ENCODE results near the gene GCC2. TPM values are rescaled to one million over a fixed set of nuclear protein-coding genes. Genes with fewer than 3 reads are reported as not detected.

GCC2 gene
- total and polyA plus RNA-seq, 7 experiments from 2014 or later, result 45.3 to 229 (median 111) TPM

GRCh38 chr2:108536911-108537310 is 87.9 kb downstream of the GCC2 start:
- ChIA-PET POLR2A (no interaction called here), CTCF (no interaction called here)
- peaks cover 13 to 49% (median 21%) of the 10 kb centered on the region in 7 donors for H3K4me1 Mint-ChIP-seq
- H3K4me3 Mint-ChIP-seq, result no peak overlapping the region
- Histone ChIP-seq H3K27me3 (ENCODE audit: control insufficient read depth in 2 of 2, insufficient read depth in 2 of 2, low read length in 2 of 2) (no peaks in the 10 kb centered on the region), H3K27ac (ENCODE audit: low read depth, low read length) (no peak overlapping the region), H3K36me3 (ENCODE audit: control insufficient read depth in 2 of 3, insufficient read depth in 3 of 3, low read length in 3 of 3) (peaks cover 0 to 4% (median 0%) of the 10 kb centered on the region in 3 experiments), H3K4me1 (ENCODE audit: control insufficient read depth in 2 of 2, insufficient read depth in 2 of 2, low read length in 2 of 2) (peaks cover 0 to 9% of the 10 kb centered on the region in 2 donors), H3K4me3 (ENCODE audit: low read length) (no peak overlapping the region), H3K9me3 (ENCODE audit: control insufficient read depth in 2 of 3, low read length in 3 of 3) (no peaks in the 10 kb centered on the region)
- no peaks in the 10 kb centered on the region for H3K9me3 Mint-ChIP-seq
- ATAC-seq (no peak), DNase-seq (no peak)
- intact Hi-C loops (cut with micrococcal nuclease), result loop anchor here (5.0 to 10.0 kb wide), 3 partner anchors 85 to 1078 kb away; partner anchors contain the start of genes SEPTIN10 (in 1 of the 2) and SOWAHC (in 1 of the 2)
- peaks cover 0 to 2% (median 0%) of the 10 kb centered on the region in 5 donors for H3K36me3 Mint-ChIP-seq
- no peaks in the 10 kb centered on the region for H3K27me3 Mint-ChIP-seq
- H3K27ac Mint-ChIP-seq, result no peak overlapping the region

- POLR2A ChIA-PET, result no interaction called here
- H3K36me3 Mint-ChIP-seq, result peaks cover 0 to 9% (median 0%) of the 10 kb centered on the region in 5 donors
- Histone ChIP-seq H3K36me3 (ENCODE audit: control insufficient read depth in 2 of 3, insufficient read depth in 3 of 3, low read length in 3 of 3) (peaks cover 0 to 4% (median 0%) of the 10 kb centered on the region in 3 experiments), H3K9me3 (ENCODE audit: control insufficient read depth in 2 of 3, low read length in 3 of 3) (no peaks in the 10 kb centered on the region), H3K4me1 (ENCODE audit: control insufficient read depth in 2 of 2, insufficient read depth in 2 of 2, low read length in 2 of 2) (peaks cover 0 to 9% of the 10 kb centered on the region in 2 donors), H3K27ac (ENCODE audit: low read depth, low read length) (no peak overlapping the region), H3K27me3 (ENCODE audit: control insufficient read depth in 2 of 2, insufficient read depth in 2 of 2, low read length in 2 of 2) (no peaks in the 10 kb centered on the region), H3K4me3 (ENCODE audit: low read length) (no peak overlapping the region)
- peaks cover 10 to 46% (median 18%) of the 10 kb centered on the region in 7 donors for H3K4me1 Mint-ChIP-seq
- CTCF ChIA-PET, result no interaction called here
- intact Hi-C loops (cut with micrococcal nuclease), result loop anchor here (5.0 to 10.0 kb wide), 3 partner anchors 84 to 1077 kb away; partner anchors contain the start of genes SEPTIN10 (in 1 of the 2) and SOWAHC (in 1 of the 2)
- no peak for ATAC-seq
- H3K27me3 Mint-ChIP-seq, result no peaks in the 10 kb centered on the region
- H3K4me3 Mint-ChIP-seq, result no peak overlapping the region
- DNase-seq, result no peak
- no peaks in the 10 kb centered on the region for H3K9me3 Mint-ChIP-seq
- H3K27ac Mint-ChIP-seq, result no peak overlapping the region
Observed at GRCh38 chr2:108538000-108538625, 89.1 kb downstream of the GCC2 start.

- H3K4me1 Mint-ChIP-seq, result peaks cover 0 to 31% (median 8%) of the 10 kb centered on the region in 7 donors
- no peaks in the 10 kb centered on the region for H3K9me3 ChIP-seq (ENCODE audit: control insufficient read depth in 2 of 3, low read length in 3 of 3)
- H3K27ac Mint-ChIP-seq, result peak overlapping the region in 1 of 9 donors; percentile 22
- H3K9me3 Mint-ChIP-seq, result no peaks in the 10 kb centered on the region
- no peak overlapping the region for H3K4me3 Mint-ChIP-seq
- H3K4me1 ChIP-seq (ENCODE audit: control insufficient read depth in 2 of 2, insufficient read depth in 2 of 2, low read length in 2 of 2), result no peaks in the 10 kb centered on the region
- peaks cover 0 to 9% (median 0%) of the 10 kb centered on the region in 5 donors for H3K36me3 Mint-ChIP-seq
- intact Hi-C loops (cut with micrococcal nuclease), result no loop called here
- H3K27ac ChIP-seq (ENCODE audit: low read depth, low read length), result no peak overlapping the region
- ChIA-PET CTCF (interaction anchor here (0.7 to 1.3 kb wide), 2 partner anchors 95 to 104 kb away, joined by 3 read pairs; no protein-coding TSS in a partner anchor), POLR2A (interaction anchor here (2.0 kb wide), 1 partner anchor 92 kb away, joined by 7 read pairs; the partner anchor contains the start of gene GCC2)
- DNase-seq (no peak), ATAC-seq (no peak)
- H3K27me3 ChIP-seq (ENCODE audit: control insufficient read depth in 2 of 2, insufficient read depth in 2 of 2, low read length in 2 of 2), result no peaks in the 10 kb centered on the region
- H3K36me3 ChIP-seq (ENCODE audit: control insufficient read depth in 2 of 3, insufficient read depth in 3 of 3, low read length in 3 of 3), result no peaks in the 10 kb centered on the region
- H3K27me3 Mint-ChIP-seq, result no peaks in the 10 kb centered on the region
- H3K4me3 ChIP-seq (ENCODE audit: low read length), result no peak overlapping the region
Observed at GRCh38 chr2:108541451-108541850, 92.4 kb downstream of the GCC2 start.

- no peak for DNase-seq
- Histone ChIP-seq H3K4me3 (ENCODE audit: low read length) (no peak overlapping the region), H3K4me1 (ENCODE audit: control insufficient read depth in 2 of 2, insufficient read depth in 2 of 2, low read length in 2 of 2) (no peaks in the 10 kb centered on the region), H3K27ac (ENCODE audit: low read depth, low read length) (no peak overlapping the region), H3K9me3 (ENCODE audit: control insufficient read depth in 2 of 3, low read length in 3 of 3) (no peaks in the 10 kb centered on the region), H3K27me3 (ENCODE audit: control insufficient read depth in 2 of 2, insufficient read depth in 2 of 2, low read length in 2 of 2) (no peaks in the 10 kb centered on the region), H3K36me3 (ENCODE audit: control insufficient read depth in 2 of 3, insufficient read depth in 3 of 3, low read length in 3 of 3) (no peaks in the 10 kb centered on the region)
- Mint-ChIP-seq H3K27ac (no peak overlapping the region), H3K27me3 (no peaks in the 10 kb centered on the region), H3K9me3 (no peaks in the 10 kb centered on the region), H3K4me3 (no peak overlapping the region), H3K36me3 (peaks cover 0 to 9% (median 0%) of the 10 kb centered on the region in 5 donors), H3K4me1 (peaks cover 0 to 27% (median 8%) of the 10 kb centered on the region in 7 donors)
- POLR2A ChIA-PET, result interaction anchor here (2.0 kb wide), 1 partner anchor 93 kb away, joined by 7 read pairs; the partner anchor contains the start of gene GCC2
- ATAC-seq, result no peak
- CTCF ChIA-PET, result interaction anchor here (0.7 to 1.3 kb wide), 2 partner anchors 94 to 104 kb away, joined by 3 read pairs; no protein-coding TSS in a partner anchor
- intact Hi-C loops (cut with micrococcal nuclease), result no loop called here
Observed at GRCh38 chr2:108542071-108542470, 93.1 kb downstream of the GCC2 start.

GRCh38 chr2:108547606-108548005 is 98.6 kb downstream of the GCC2 start:
- no peaks in the 10 kb centered on the region for H3K36me3 ChIP-seq (ENCODE audit: control insufficient read depth in 2 of 3, insufficient read depth in 3 of 3, low read length in 3 of 3)
- H3K4me3 Mint-ChIP-seq, result no peak overlapping the region
- no peaks in the 10 kb centered on the region for H3K27me3 ChIP-seq (ENCODE audit: control insufficient read depth in 2 of 2, insufficient read depth in 2 of 2, low read length in 2 of 2)
- intact Hi-C loops (cut with micrococcal nuclease), result no loop called here
- H3K4me1 ChIP-seq (ENCODE audit: control insufficient read depth in 2 of 2, insufficient read depth in 2 of 2, low read length in 2 of 2), result no peaks in the 10 kb centered on the region
- H3K9me3 ChIP-seq (ENCODE audit: control insufficient read depth in 2 of 3, low read length in 3 of 3), result no peaks in the 10 kb centered on the region
- H3K27me3 Mint-ChIP-seq, result no peaks in the 10 kb centered on the region
- ATAC-seq (no peak), DNase-seq (no peak)
- no peak overlapping the region for H3K4me3 ChIP-seq (ENCODE audit: low read length)
- H3K27ac ChIP-seq (ENCODE audit: low read depth, low read length), result no peak overlapping the region
- ChIA-PET POLR2A (no interaction called here), CTCF (no interaction called here)
- H3K9me3 Mint-ChIP-seq, result no peaks in the 10 kb centered on the region
- H3K4me1 Mint-ChIP-seq, result peaks cover 0 to 3% (median 0%) of the 10 kb centered on the region in 7 donors
- peaks cover 0 to 8% (median 0%) of the 10 kb centered on the region in 5 donors for H3K36me3 Mint-ChIP-seq
- no peak overlapping the region for H3K27ac Mint-ChIP-seq

GRCh38 chr2:108548208-108549003 is 99.4 kb downstream of the GCC2 start:
- Mint-ChIP-seq H3K27ac (no peak overlapping the region), H3K36me3 (peaks cover 0 to 8% (median 0%) of the 10 kb centered on the region in 5 donors), H3K4me1 (peaks cover 0 to 3% (median 0%) of the 10 kb centered on the region in 7 donors), H3K4me3 (no peak overlapping the region), H3K27me3 (no peaks in the 10 kb centered on the region), H3K9me3 (no peaks in the 10 kb centered on the region)
- no peak for DNase-seq
- no peak overlapping the region for H3K4me3 ChIP-seq (ENCODE audit: low read length)
- CTCF ChIA-PET, result no interaction called here
- H3K9me3 ChIP-seq (ENCODE audit: control insufficient read depth in 2 of 3, low read length in 3 of 3), result no peaks in the 10 kb centered on the region
- no peaks in the 10 kb centered on the region for H3K27me3 ChIP-seq (ENCODE audit: control insufficient read depth in 2 of 2, insufficient read depth in 2 of 2, low read length in 2 of 2)
- no peaks in the 10 kb centered on the region for H3K36me3 ChIP-seq (ENCODE audit: control insufficient read depth in 2 of 3, insufficient read depth in 3 of 3, low read length in 3 of 3)
- POLR2A ChIA-PET, result no interaction called here
- H3K4me1 ChIP-seq (ENCODE audit: control insufficient read depth in 2 of 2, insufficient read depth in 2 of 2, low read length in 2 of 2), result no peaks in the 10 kb centered on the region
- intact Hi-C loops (cut with micrococcal nuclease), result no loop called here
- no peak overlapping the region for H3K27ac ChIP-seq (ENCODE audit: low read depth, low read length)
- ATAC-seq, result no peak

All from naive thymus-derived CD4-positive, alpha-beta T cell (primary cell).